Placental epithelial cell (primary cell): ENCODE data around the gene ZNF107. TPM values are rescaled to one million over a fixed set of nuclear protein-coding genes. Genes with fewer than 3 reads are reported as not detected.
A peak's percentile ranks its signal among the peaks of the same experiment; 100 is the strongest.

ENCODE experiments used
- small RNA-seq: library from RNA; depleted of rRNA; stranded (forward); fragments of <200 nt; gene quantifications from one replicate; pipeline ENCODE3, GENCODE V24; 2012
- total RNA-seq: library from RNA; depleted of rRNA; stranded (reverse); fragments of >200 nt; gene quantifications from 2 replicates; pipeline ENCODE4 v1.2.3, GENCODE V29; 2012

ZNF107 gene
- total RNA-seq: 5.2 and 5.9 TPM in 2 replicates

GRCh38 chr7:64665980-64666662 lies at the start of gene ZNF107:
TSS of gene ZNF107 (plus strand) at chr7:64666133. CDS start at chr7:64666283, 150 bp downstream.

Small RNA genes within 50 kb of the gene (small RNA-seq; reads per million reads assigned to genes)
- gene MIR6839: 0.52 reads per million, percentile 29 among the genes with 10 or more reads in this experiment

Other genes starting within 250 kb of the ZNF107 start
- 7.7 and 11.4 TPM in 2 replicates for gene ZNF680, start 103.1 kb upstream of the ZNF107 start, total RNA-seq
- gene ZNF138, start 128.3 kb downstream of the ZNF107 start, total RNA-seq: 2.8 and 4.3 TPM in 2 replicates
- gene ZNF273, start 237.1 kb downstream of the ZNF107 start, total RNA-seq: 3.0 and 3.5 TPM in 2 replicates